GM12891 (cell line): ENCODE measurements around the gene CTNNA2.

Source experiments
- POLR2AphosphoS5 ChIP-seq: IDR thresholded peaks from 2 replicates; pipeline ENCODE4 v1.6.1; 2011; ENCODE audit warnings: low read depth, low read length, control low read depth
- TAF1 ChIP-seq: IDR thresholded peaks from 2 replicates; pipeline ENCODE4 v1.6.1; 2011; ENCODE audit warnings: low read depth, low read length, control low read depth

- TF ChIP-seq POLR2AphosphoS5, result no peak
- TF ChIP-seq TAF1, result no peak
These were observed 634.8 kb downstream of the CTNNA2 start for GRCh38 chr2:80147690-80148089.
